ENCODE results near the gene DLGAP1. TPM values are rescaled to one million over a fixed set of nuclear protein-coding genes. Genes with fewer than 3 reads are reported as not detected.

Gene DLGAP1
- total RNA-seq, 1 experiment from 2014 or later, result 0.07 TPM

DNA sequence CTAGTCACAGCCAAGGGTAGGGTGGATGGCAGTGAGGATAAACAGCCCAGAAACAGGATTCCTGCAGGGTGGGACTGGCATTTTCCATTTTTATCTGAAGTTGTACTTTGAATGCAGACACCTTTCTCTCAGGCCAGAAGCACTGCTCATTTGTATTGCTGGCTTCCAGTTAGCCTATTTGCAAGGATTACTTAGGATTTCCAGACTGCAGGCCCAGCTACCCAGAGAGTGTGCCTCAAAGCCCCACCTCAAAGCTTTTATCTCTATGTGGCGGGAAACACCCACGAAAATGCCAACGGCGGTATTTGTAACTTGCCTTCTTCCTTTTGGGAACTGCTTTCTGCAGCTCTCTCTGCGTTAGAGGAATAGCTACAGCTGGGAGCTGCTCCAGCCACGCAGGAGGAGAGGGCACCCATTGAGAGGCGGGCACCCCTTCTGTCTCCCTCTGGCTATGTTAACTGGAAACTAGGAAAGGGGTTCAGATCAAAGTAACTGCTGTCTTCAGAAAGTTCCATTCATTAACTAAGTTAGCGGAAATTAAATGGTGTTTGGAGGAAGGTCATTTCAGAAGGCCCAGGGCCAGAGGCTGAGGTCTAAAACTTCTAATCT lies 860.2 kb downstream of the DLGAP1 start:
- no peaks in the 10 kb centered on the region for H3K36me3 ChIP-seq (ENCODE audit: control insufficient read depth, insufficient read depth, low read length)
- peaks cover 47% of the 10 kb centered on the region for H3K4me1 Mint-ChIP-seq (ENCODE audit: low read depth, unreplicated experiment)
- H3K4me1 ChIP-seq, result peaks cover 44% of the 10 kb centered on the region
- H3K27ac Mint-ChIP-seq (ENCODE audit: unreplicated experiment), result peak overlapping the region; percentile 87
- peak overlapping the region; percentile 85 for H3K4me3 Mint-ChIP-seq (ENCODE audit: unreplicated experiment)
- intact Hi-C loops (cut with micrococcal nuclease; ENCODE audit: unreplicated experiment), result loop anchor here (1.0 to 5.0 kb wide), 5 partner anchors 8 to 213 kb away; no protein-coding TSS in a partner anchor
- TF ChIP-seq, protein P1, sequence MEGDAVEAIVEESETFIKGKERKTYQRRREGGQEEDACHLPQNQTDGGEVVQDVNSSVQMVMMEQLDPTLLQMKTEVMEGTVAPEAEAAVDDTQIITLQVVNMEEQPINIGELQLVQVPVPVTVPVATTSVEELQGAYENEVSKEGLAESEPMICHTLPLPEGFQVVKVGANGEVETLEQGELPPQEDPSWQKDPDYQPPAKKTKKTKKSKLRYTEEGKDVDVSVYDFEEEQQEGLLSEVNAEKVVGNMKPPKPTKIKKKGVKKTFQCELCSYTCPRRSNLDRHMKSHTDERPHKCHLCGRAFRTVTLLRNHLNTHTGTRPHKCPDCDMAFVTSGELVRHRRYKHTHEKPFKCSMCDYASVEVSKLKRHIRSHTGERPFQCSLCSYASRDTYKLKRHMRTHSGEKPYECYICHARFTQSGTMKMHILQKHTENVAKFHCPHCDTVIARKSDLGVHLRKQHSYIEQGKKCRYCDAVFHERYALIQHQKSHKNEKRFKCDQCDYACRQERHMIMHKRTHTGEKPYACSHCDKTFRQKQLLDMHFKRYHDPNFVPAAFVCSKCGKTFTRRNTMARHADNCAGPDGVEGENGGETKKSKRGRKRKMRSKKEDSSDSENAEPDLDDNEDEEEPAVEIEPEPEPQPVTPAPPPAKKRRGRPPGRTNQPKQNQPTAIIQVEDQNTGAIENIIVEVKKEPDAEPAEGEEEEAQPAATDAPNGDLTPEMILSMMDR (IDR thresholded peaks at IDR 0.05; ENCODE audit: insufficient read depth in 1 of 2, low read depth in 1 of 2, low read length in 1 of 2, severe bottlenecking in 1 of 2, unreplicated experiment in 1 of 2), result no peak
- peak overlapping the region; percentile 33 for H3K4me3 ChIP-seq (ENCODE audit: low read depth, low read length)
- no peaks in the 10 kb centered on the region for H3K9me3 ChIP-seq
- H3K27me3 ChIP-seq (replicated peaks; ENCODE audit: control insufficient read depth, insufficient read depth, low read length), result no peaks in the 10 kb centered on the region
- H3K27me3 Mint-ChIP-seq (ENCODE audit: insufficient read depth, unreplicated experiment), result no peaks in the 10 kb centered on the region
- DNase-seq, result no peak
- H3K9me3 Mint-ChIP-seq (ENCODE audit: unreplicated experiment), result no peaks in the 10 kb centered on the region
- H3K36me3 Mint-ChIP-seq (ENCODE audit: insufficient read depth, unreplicated experiment), result peaks cover 20% of the 10 kb centered on the region
- POLR2A ChIA-PET, result interaction anchor here (0.6 to 2.4 kb wide), 13 partner anchors 8 to 348 kb away, joined by 3 to 26 read pairs (median 6); partner anchors contain the start of gene MYL12A
- CTCF ChIA-PET, result interaction anchor here (0.6 to 3.1 kb wide), 15 partner anchors 8 to 308 kb away, joined by 3 to 72 read pairs (median 5); no protein-coding TSS in a partner anchor
- no TSS peak for BruUV-seq (replicated peaks)

DNA sequence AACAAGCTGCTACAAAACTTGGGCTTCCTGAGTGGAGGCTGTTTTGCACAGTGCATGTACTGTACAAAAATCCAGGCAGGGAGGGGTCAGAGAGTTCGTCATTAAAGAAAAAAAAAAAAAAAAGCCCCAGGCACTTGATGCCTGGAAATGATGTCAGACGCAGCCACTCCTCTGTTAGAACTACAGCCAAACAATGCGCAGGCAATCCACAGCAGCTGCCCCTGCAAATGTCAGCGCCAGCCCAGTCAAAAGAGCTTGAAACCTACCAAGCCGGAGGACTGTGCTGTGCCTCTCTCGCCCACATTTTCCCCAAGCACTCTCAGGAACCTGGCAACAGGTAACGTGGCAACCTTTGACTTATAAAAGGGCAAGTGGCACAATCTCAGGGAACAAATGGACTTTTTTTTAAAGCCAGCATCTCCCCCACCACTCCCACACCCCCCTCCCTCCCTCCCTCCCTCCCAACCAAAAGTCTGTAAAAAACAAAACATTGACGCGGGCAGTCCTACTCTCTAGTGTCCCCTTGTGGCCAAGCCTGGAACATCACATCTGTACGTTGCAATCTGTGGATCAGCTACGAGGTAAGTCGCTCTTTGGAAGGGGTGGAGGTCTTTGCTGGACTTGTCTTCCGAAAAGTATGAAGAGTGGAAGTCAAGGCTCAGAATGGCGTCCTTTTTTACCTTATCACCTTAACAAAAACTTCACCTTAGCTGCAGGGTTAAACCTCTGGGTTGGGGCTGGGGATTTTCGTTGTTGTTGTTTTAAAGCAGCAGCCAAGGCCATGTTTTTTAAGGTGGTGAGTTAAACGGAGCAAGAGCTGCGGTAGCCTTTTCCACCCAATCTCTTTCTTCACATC lies 861.0 kb downstream of the DLGAP1 start:
- peak overlapping the region; percentile 39 for H3K4me3 ChIP-seq (ENCODE audit: low read depth, low read length)
- Mint-ChIP-seq H3K4me3 (ENCODE audit: unreplicated experiment) (peak overlapping the region; percentile 85), H3K4me1 (ENCODE audit: low read depth, unreplicated experiment) (peaks cover 47% of the 10 kb centered on the region), H3K27ac (ENCODE audit: unreplicated experiment) (peak overlapping the region; percentile 87), H3K36me3 (ENCODE audit: insufficient read depth, unreplicated experiment) (peaks cover 20% of the 10 kb centered on the region), H3K27me3 (ENCODE audit: insufficient read depth, unreplicated experiment) (no peaks in the 10 kb centered on the region), H3K9me3 (ENCODE audit: unreplicated experiment) (no peaks in the 10 kb centered on the region)
- peak; percentile 89 to 90 for DNase-seq
- intact Hi-C loops (cut with micrococcal nuclease; ENCODE audit: unreplicated experiment), result loop anchor here (1.0 to 5.0 kb wide), 5 partner anchors 9 to 212 kb away; no protein-coding TSS in a partner anchor
- TF ChIP-seq, protein P1 (IDR thresholded peaks at IDR 0.05; ENCODE audit: insufficient read depth in 1 of 2, low read depth in 1 of 2, low read length in 1 of 2, severe bottlenecking in 1 of 2, unreplicated experiment in 1 of 2), result peak; percentile 85 to 93
- H3K4me1 ChIP-seq, result peaks cover 47% of the 10 kb centered on the region
- CTCF ChIA-PET, result interaction anchor here (0.6 to 3.1 kb wide), 23 partner anchors 9 to 308 kb away, joined by 3 to 72 read pairs (median 5); no protein-coding TSS in a partner anchor
- H3K9me3 ChIP-seq, result no peaks in the 10 kb centered on the region
- H3K36me3 ChIP-seq (ENCODE audit: control insufficient read depth, insufficient read depth, low read length), result no peaks in the 10 kb centered on the region
- no peaks in the 10 kb centered on the region for H3K27me3 ChIP-seq (replicated peaks; ENCODE audit: control insufficient read depth, insufficient read depth, low read length)
- TSS peak; percentile 83 for BruUV-seq (replicated peaks)
- POLR2A ChIA-PET, result interaction anchor here (0.6 to 2.4 kb wide), 18 partner anchors 9 to 347 kb away, joined by 3 to 26 read pairs (median 6); partner anchors contain the start of gene MYL12A

- peak overlapping the region; percentile 87 for H3K27ac Mint-ChIP-seq (ENCODE audit: unreplicated experiment)
- peak overlapping the region; percentile 39 for H3K4me3 ChIP-seq (ENCODE audit: low read depth, low read length)
- ChIA-PET POLR2A (interaction anchor here (0.7 to 2.4 kb wide), 11 partner anchors 10 to 296 kb away, joined by 3 to 26 read pairs (median 7); no protein-coding TSS in a partner anchor), CTCF (interaction anchor here (0.6 to 3.1 kb wide), 15 partner anchors 8 to 307 kb away, joined by 3 to 72 read pairs (median 6); no protein-coding TSS in a partner anchor)
- no peaks in the 10 kb centered on the region for H3K9me3 ChIP-seq
- peak in 1 of 2 experiments; percentile 69 for DNase-seq
- H3K36me3 ChIP-seq (ENCODE audit: control insufficient read depth, insufficient read depth, low read length), result no peaks in the 10 kb centered on the region
- BruUV-seq (replicated peaks), result TSS peak; percentile 66
- H3K4me3 Mint-ChIP-seq (ENCODE audit: unreplicated experiment), result peak overlapping the region; percentile 85
- H3K9me3 Mint-ChIP-seq (ENCODE audit: unreplicated experiment), result no peaks in the 10 kb centered on the region
- TF ChIP-seq, protein P1 (IDR thresholded peaks at IDR 0.05; ENCODE audit: insufficient read depth in 1 of 2, low read depth in 1 of 2, low read length in 1 of 2, severe bottlenecking in 1 of 2, unreplicated experiment in 1 of 2), result no peak
- H3K4me1 ChIP-seq, result peaks cover 47% of the 10 kb centered on the region
- H3K27me3 Mint-ChIP-seq (ENCODE audit: insufficient read depth, unreplicated experiment), result no peaks in the 10 kb centered on the region
- peaks cover 47% of the 10 kb centered on the region for H3K4me1 Mint-ChIP-seq (ENCODE audit: low read depth, unreplicated experiment)
- intact Hi-C loops (cut with micrococcal nuclease; ENCODE audit: unreplicated experiment), result loop anchor here (5.0 kb wide), 1 partner anchor 211 kb away; no protein-coding TSS in a partner anchor
- H3K27me3 ChIP-seq (replicated peaks; ENCODE audit: control insufficient read depth, insufficient read depth, low read length), result no peaks in the 10 kb centered on the region
- peaks cover 20% of the 10 kb centered on the region for H3K36me3 Mint-ChIP-seq (ENCODE audit: insufficient read depth, unreplicated experiment)
Observed at GRCh38 chr18:3593381-3593903, 861.7 kb downstream of the DLGAP1 start.

All from Caco-2 (cell line).